Measurements from ENCODE around the gene C5orf34.
"Not testable (repeated sequence)": the region's sequence is repeated elsewhere in the genome, so short reads cannot be mapped to it uniquely, and the experiment has no call there.

The C5orf34 gene

DNA sequence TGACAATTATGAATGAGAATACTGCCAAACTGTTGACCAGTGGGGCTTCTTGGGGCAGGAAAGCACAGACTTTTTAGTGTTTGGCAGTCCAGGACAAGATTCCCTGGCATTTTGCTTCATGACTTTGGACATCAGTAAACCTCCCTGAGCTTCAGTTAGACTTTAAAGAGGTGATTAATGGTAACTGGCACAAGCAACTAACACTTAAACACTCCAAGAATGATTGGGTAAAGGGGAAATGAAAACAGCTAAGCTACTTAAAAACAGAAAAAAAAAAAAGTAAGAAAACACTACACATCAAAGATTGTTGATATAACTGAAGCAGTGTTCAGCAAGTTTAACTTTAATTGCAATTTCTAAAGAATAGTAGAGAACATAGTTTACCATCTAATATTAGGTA, 28.5 kb upstream of the C5orf34 start:
- DNase-seq (no peak), ATAC-seq (no peak)
- Mint-ChIP-seq H3K27me3 (no peaks in the 10 kb centered on the region), H3K4me3 (no peak overlapping the region), H3K36me3 (ENCODE audit: low read depth) (peaks cover 34% of the 10 kb centered on the region), H3K27ac (no peak overlapping the region), H3K4me1 (peaks cover 3% of the 10 kb centered on the region), H3K9me3 (no peaks in the 10 kb centered on the region)

DNA sequence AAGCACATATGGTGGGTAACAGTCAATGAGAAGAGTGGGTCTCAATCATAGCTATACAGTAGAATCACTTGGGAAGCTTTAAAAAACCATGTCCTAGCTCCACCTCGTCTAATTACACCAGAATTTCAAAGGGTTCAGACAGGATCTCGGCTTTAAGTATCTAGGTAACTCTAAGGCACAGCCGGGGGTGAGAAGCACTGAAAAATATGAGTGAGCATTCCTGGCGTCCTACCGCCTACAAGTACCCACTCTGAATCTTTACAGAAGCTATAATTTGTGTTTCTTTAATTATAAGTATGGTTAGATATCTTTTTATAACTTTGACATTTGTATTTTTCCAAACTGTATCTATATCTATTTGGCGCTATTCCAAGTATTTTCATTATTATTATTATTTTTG, 25.8 kb upstream of the C5orf34 start:
- Mint-ChIP-seq H3K4me1 (no peaks in the 10 kb centered on the region), H3K27me3 (no peaks in the 10 kb centered on the region), H3K36me3 (ENCODE audit: low read depth) (peaks cover 41% of the 10 kb centered on the region), H3K4me3 (no peak overlapping the region), H3K27ac (no peak overlapping the region), H3K9me3 (no peaks in the 10 kb centered on the region)
- no peak for DNase-seq
- ATAC-seq = no peak

DNA sequence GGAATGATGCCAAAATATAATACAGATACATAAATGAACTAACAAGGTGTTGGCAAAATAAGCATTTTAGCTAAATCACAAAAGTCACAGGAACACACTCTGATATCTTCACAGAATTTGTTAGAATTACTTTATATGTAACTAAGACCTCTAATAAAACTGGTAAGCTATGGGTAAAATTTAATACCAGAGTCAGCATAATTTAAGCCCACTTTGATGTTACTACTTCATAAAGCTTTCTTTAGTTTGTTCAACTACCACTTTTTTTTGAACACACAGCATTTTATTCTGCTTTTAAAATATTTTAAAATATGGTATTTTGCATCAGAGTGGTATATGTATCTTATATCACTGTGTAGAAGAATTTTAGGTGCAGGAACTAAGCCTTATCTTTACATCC, 22.0 kb upstream of the C5orf34 start:
- H3K27ac Mint-ChIP-seq = no peak overlapping the region
- H3K4me1 Mint-ChIP-seq = peaks cover 2% of the 10 kb centered on the region
- no peak for ATAC-seq
- H3K9me3 Mint-ChIP-seq = no peaks in the 10 kb centered on the region
- no peaks in the 10 kb centered on the region for H3K27me3 Mint-ChIP-seq
- H3K36me3 Mint-ChIP-seq (ENCODE audit: low read depth) = peaks cover 52% of the 10 kb centered on the region
- H3K4me3 Mint-ChIP-seq = no peak overlapping the region
- DNase-seq = no peak

DNA sequence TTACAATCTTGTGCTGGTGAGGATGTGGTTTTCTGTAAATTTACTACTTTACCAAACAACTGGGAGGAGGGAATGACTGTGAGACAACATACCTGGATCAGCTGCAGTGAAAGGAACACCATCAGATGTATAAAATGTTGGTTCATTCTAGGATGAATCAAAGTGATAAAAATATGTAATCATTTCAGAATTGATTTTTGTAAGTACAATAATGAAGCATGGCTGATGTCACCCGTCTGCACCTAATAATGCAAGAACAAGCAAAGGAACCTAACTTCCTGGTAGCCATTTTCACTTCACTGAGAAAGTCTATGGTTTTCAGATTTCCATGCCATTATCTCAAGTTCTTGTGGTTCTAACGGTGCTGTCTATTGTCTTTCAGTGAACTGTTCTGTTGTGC, 18.7 kb upstream of the C5orf34 start:
- no peaks in the 10 kb centered on the region for H3K27me3 Mint-ChIP-seq
- H3K4me3 Mint-ChIP-seq = no peak overlapping the region
- no peak for DNase-seq
- no peaks in the 10 kb centered on the region for H3K9me3 Mint-ChIP-seq
- H3K36me3 Mint-ChIP-seq (ENCODE audit: low read depth) = peaks cover 56% of the 10 kb centered on the region
- peaks cover 2% of the 10 kb centered on the region for H3K4me1 Mint-ChIP-seq
- ATAC-seq = no peak
- H3K27ac Mint-ChIP-seq = no peak overlapping the region

DNA sequence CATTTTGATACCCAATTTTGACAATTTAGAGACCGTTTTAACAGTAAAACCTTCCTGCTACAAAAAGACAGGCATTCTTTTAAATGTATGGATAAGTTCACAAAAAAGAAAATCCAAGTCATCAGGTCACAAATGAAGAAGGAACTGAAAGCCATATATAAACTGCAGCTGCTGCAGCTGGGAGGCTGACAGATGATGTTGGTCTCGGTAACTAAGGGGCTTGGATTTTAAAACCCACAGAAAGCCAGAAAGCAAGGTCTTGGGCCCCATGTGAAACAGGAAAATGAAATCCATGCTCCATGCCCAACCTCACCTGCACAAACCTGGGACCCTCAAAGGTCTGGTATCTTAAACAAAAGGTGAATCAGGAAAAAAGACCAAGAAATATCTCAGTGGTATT, 15.7 kb upstream of the C5orf34 start:
- Mint-ChIP-seq H3K36me3 (ENCODE audit: low read depth) (peaks cover 55% of the 10 kb centered on the region), H3K27ac (no peak overlapping the region), H3K9me3 (no peaks in the 10 kb centered on the region), H3K4me3 (no peak overlapping the region), H3K4me1 (peaks cover 4% of the 10 kb centered on the region), H3K27me3 (no peaks in the 10 kb centered on the region)
- no peak for DNase-seq
- no peak for ATAC-seq

DNA sequence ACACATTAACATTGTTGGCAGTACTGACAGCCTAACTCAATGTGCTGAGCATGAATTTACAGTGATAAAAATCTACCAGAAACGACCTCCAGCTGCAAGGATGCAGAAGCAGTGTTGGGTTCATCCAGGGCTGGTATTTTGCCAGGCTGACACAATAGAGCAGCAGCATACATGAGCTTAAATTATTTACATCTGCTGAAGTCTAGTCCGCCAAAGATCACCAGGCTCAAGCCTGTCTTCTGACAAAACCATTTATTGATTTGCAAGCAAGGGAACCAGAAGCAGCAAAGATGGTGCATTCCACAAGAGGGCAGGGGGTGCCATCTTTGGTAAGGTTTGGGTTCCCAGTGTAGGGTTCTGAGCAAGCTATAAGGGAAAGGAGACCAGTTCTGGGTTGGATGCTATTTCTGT, 8.7 kb upstream of the C5orf34 start:
- Mint-ChIP-seq H3K4me1 (peaks cover 3% of the 10 kb centered on the region), H3K36me3 (ENCODE audit: low read depth) (peaks cover 32% of the 10 kb centered on the region), H3K27me3 (no peaks in the 10 kb centered on the region), H3K4me3 (no peak overlapping the region), H3K9me3 (no peaks in the 10 kb centered on the region), H3K27ac (no peak overlapping the region)
- ATAC-seq = no peak
- DNase-seq = no peak

DNA sequence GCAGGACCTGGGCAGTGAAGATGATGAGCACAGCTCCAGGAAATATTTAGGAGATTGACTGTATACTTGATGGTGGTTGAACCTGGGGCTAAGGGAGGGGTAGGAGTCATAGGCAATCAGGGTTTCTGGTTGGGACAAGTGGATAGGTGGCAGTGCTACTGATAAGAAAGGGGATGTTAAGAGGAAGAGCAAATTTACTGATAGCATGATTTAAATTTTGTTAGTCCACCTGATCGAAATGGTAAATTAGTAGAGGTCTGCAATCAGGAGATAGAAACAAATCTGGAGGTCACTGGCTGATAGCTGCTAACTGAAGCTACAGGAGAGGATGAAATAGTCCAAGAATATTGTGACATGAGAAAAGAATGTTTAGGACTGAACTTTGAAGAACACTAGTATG, 5.7 kb upstream of the C5orf34 start:
- Mint-ChIP-seq H3K4me3 (no peak overlapping the region), H3K4me1 (peaks cover 5% of the 10 kb centered on the region), H3K27ac (no peak overlapping the region), H3K9me3 (no peaks in the 10 kb centered on the region), H3K36me3 (ENCODE audit: low read depth) (peaks cover 17% of the 10 kb centered on the region), H3K27me3 (no peaks in the 10 kb centered on the region)
- ATAC-seq (no peak), DNase-seq (no peak)

DNA sequence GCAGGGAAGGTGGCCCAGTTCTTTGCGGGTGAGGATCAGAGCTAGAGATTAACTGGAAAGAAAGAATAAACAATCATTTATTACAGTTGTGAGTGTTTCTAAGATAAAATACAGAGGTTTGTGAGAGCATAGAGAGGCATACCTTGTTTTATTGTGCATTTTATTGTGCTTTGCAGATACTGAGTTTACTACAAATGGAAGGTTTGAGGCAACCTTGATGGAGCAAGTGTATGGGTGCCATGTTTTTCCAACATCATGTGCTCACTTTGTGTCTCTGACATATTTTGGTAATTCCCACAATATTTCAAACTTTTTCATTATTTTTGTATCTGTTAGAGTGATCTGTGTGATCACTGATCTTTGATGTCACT, 715 bp upstream of the C5orf34 start:
- Mint-ChIP-seq H3K9me3 (no peaks in the 10 kb centered on the region), H3K27me3 (no peaks in the 10 kb centered on the region), H3K36me3 (ENCODE audit: low read depth) (peaks cover 14% of the 10 kb centered on the region), H3K4me1 (peaks cover 28% of the 10 kb centered on the region), H3K4me3 (peak overlapping the region; percentile 91), H3K27ac (peak overlapping the region; percentile 95)
- ATAC-seq (no peak), DNase-seq (no peak)

DNA sequence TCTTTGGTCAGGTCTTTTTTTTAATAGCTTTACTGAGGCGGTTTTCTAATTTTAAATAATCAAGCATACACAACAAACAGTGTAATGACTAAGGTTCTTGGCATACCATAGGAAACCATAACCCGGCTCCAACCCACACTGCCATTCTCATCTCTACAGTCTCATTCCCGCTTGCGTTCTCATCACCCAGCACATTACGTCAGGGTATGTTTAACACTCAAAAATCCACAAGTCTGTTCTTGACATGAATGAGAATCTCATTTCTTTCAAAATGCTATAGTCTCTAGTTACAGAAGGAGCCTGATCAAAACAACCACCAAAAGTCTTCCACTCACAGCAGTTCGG, 505 bp downstream of the C5orf34 start:
- peaks cover 14% of the 10 kb centered on the region for H3K36me3 Mint-ChIP-seq (ENCODE audit: low read depth)
- peak; percentile 75 for ATAC-seq
- peak overlapping the region; percentile 95 for H3K27ac Mint-ChIP-seq
- no peaks in the 10 kb centered on the region for H3K27me3 Mint-ChIP-seq
- DNase-seq = no peak
- peak overlapping the region; percentile 91 for H3K4me3 Mint-ChIP-seq
- H3K9me3 Mint-ChIP-seq = no peaks in the 10 kb centered on the region
- peaks cover 28% of the 10 kb centered on the region for H3K4me1 Mint-ChIP-seq

DNA sequence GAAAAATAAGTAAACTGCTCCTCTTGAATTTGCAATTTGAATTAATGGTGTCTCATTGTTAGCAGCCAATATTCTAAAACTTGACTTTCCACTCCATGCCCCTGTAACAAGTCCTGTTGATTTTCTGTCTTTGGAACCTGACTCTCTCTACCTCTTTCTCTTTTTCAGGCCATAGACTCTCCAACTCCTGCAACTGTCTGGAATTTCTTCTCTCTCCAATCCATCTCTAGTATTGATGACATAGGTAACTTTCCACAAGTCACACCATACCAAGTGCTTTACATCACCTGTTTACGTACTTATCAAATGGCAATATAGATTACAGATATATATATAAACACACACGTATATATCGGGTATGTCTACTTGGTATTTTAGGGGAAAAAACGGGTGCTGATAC, 923 bp downstream of the C5orf34 start:
- H3K27ac Mint-ChIP-seq = peak overlapping the region; percentile 95
- H3K36me3 Mint-ChIP-seq (ENCODE audit: low read depth) = peaks cover 16% of the 10 kb centered on the region
- H3K9me3 Mint-ChIP-seq = no peaks in the 10 kb centered on the region
- DNase-seq = no peak
- peak overlapping the region; percentile 91 for H3K4me3 Mint-ChIP-seq
- H3K4me1 Mint-ChIP-seq = peaks cover 28% of the 10 kb centered on the region
- ATAC-seq = no peak
- no peaks in the 10 kb centered on the region for H3K27me3 Mint-ChIP-seq

DNA sequence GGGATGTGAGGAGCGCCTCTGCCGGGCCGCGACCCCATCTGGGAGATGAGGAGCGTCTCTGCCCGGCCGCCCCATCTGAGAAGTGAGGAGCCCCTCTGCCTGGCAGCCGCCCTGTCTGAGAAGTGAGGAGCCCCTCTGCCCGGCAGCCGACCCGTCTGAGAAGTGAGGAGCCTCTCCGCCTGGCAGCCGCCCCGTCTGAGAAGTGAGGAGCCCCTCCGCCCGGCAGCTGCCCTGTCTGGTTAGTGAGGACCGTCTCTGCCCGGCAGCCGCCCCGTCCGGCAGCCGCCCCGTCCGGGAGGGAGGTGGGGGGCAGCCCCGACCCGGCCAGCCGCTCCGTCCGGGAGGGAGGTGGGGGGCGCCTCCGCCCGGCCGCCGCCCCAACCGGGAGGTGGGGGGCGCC, 3.9 kb downstream of the C5orf34 start:
- H3K9me3 Mint-ChIP-seq, ATAC-seq, H3K27me3 Mint-ChIP-seq, DNase-seq, H3K4me3 Mint-ChIP-seq, H3K27ac Mint-ChIP-seq: not testable (repeated sequence)
- Mint-ChIP-seq H3K36me3 (ENCODE audit: low read depth) (peaks cover 21% of the 10 kb centered on the region), H3K4me1 (peaks cover 26% of the 10 kb centered on the region)

DNA sequence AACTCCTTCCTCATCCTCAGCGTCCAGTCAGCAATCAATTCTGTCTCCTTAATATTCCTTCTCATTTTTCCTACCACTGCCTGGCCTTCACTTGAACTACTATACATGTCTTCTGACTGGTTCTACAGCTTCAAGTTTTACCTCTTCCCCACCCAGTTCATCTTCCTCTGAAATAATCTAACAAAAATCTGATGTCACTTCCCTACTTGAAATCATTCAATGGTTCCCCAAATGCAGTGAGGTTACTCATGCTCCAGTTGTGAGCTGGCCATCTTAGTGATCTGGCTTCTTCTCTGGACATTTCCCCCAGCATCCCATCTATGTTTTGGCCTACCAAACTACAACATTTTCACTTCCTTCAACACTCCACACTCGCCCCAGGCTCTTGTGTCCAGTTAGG, 16.4 kb downstream of the C5orf34 start:
- Mint-ChIP-seq H3K4me1 (no peaks in the 10 kb centered on the region), H3K36me3 (ENCODE audit: low read depth) (peaks cover 22% of the 10 kb centered on the region), H3K9me3 (no peaks in the 10 kb centered on the region), H3K27me3 (no peaks in the 10 kb centered on the region), H3K4me3 (no peak overlapping the region), H3K27ac (no peak overlapping the region)
- DNase-seq (no peak), ATAC-seq (no peak)

DNA sequence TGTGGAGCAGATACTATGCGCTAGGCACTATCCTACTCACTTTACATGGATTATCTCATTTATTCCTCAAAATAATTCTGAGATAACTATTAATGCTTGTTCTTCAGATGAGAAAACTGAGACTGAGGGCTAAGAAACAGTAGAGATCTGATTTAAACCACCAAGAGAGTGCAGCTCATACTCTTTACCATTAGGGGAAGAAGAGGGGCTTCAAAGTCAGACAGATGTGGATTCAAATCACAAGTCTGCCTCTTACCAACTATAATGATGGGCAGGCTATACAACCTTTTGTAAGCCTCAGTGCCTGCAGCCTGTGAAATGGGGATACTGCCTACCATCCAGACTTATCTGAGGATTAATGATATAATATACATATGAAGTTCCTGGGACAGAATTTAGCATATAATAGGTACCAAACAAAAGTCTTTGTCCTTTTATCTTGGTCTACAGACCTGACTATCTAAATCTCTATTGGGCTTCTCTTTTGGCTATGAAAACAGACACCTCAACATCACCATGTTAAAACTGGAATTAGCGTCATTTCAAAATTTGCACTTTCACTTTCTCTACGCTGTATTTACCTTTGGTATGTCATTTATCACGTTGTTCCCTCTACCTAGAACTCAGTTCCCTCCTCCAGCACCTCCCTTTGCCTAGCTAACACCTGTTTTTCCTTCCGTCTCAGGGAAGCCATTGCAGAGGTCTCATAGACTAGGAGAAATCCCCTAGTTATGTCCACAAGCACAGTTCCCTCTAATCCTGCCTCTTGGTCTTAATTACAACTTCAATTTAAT, 17.4 kb downstream of the C5orf34 start:
- no peaks in the 10 kb centered on the region for H3K4me1 Mint-ChIP-seq
- no peak overlapping the region for H3K4me3 Mint-ChIP-seq
- H3K27ac Mint-ChIP-seq = no peak overlapping the region
- no peak for ATAC-seq
- DNase-seq = no peak
- H3K27me3 Mint-ChIP-seq = no peaks in the 10 kb centered on the region
- H3K36me3 Mint-ChIP-seq (ENCODE audit: low read depth) = peaks cover 17% of the 10 kb centered on the region
- H3K9me3 Mint-ChIP-seq = no peaks in the 10 kb centered on the region

DNA sequence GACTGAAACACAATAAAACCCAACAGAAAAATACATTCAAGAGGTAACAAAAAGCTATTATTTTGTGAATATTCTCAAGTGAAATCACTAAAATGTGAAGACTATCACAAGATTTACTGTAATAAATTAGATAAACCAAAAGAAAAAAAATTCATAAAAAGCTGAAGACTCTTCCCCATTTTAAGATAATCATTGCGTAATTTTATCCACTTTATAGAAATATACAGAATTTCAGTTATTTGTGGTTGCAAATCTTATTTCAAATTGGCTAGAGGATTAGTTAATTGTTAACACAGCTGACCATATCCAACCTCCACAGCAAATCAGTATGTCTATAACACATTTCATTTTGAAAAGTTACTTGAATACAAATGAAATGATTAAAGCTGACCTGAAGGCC, 23.6 kb downstream of the C5orf34 start:
- H3K9me3 Mint-ChIP-seq = no peaks in the 10 kb centered on the region
- H3K4me1 Mint-ChIP-seq = peaks cover under 1% of the 10 kb centered on the region
- no peaks in the 10 kb centered on the region for H3K27me3 Mint-ChIP-seq
- H3K4me3 Mint-ChIP-seq = no peak overlapping the region
- DNase-seq (no peak), ATAC-seq (no peak)
- no peak overlapping the region for H3K27ac Mint-ChIP-seq
- H3K36me3 Mint-ChIP-seq (ENCODE audit: low read depth) = peaks cover 26% of the 10 kb centered on the region

DNA sequence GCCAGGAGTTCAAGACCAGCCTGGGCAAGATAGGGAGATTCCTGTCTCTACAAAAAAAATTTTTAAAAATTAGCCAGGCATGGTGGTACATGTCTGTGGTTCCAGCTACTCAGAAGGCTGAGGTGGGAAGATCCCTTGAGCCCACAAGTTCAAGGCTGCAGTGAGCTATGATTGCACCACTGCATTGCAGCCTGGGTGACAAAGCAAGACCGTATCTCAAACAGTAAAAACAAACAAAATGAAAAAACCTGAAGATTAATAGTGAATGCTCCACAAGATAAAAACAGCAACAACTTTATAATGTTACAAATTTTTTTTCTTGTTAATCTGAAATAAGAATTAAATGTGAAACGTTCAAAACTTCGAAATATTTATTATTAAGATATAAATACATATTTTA, 28.6 kb downstream of the C5orf34 start:
- no peak for ATAC-seq
- Mint-ChIP-seq H3K4me1 (peaks cover 39% of the 10 kb centered on the region), H3K27ac (peak overlapping the region; percentile 99), H3K4me3 (no peak overlapping the region), H3K9me3 (no peaks in the 10 kb centered on the region), H3K36me3 (ENCODE audit: low read depth) (peaks cover 31% of the 10 kb centered on the region), H3K27me3 (peaks cover 2% of the 10 kb centered on the region)
- DNase-seq = no peak

DNA sequence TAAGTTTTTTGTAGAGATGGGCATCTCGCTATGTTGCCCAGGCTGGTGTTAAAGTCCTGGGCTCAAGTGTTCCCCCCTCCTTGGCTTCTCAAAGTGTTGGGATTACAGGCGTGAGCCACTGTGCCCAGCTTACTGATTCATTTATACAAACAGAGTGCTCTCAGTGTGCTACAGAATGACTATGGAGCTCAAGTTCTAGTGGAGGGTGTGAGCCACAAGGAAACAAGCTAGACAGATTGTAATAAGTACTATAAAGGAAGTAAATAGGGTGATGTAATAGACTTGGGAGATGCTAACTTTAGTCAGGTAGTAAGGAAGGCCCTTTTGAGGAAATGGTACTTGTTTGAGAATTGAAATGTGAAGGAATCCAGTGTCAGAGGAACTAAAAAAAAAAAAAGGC, 29.5 kb downstream of the C5orf34 start:
- ATAC-seq (no peak), DNase-seq (no peak)
- Mint-ChIP-seq H3K9me3 (no peaks in the 10 kb centered on the region), H3K36me3 (ENCODE audit: low read depth) (peaks cover 33% of the 10 kb centered on the region), H3K27me3 (peaks cover 2% of the 10 kb centered on the region), H3K27ac (peak overlapping the region; percentile 99), H3K4me3 (peak overlapping the region; percentile 95), H3K4me1 (peaks cover 41% of the 10 kb centered on the region)

All from activated naive CD8-positive, alpha-beta T cell treated with anti-CD3 and anti-CD28 coated beads, Interleukin-2, amount 50 U/mL, for 24 hours (primary cell).